ENCODE data around the gene CFAP46. TPM values are rescaled to one million over a fixed set of nuclear protein-coding genes. Genes with fewer than 3 reads are reported as not detected.

Gene CFAP46
- total and polyA plus RNA-seq, 2 experiments from 2014 or later: 3.1 to 5.4 TPM

- DNase-seq (ENCODE audit: low spot score) (no peak), ATAC-seq (no peak)
- no peaks in the 10 kb centered on the region for H4K20me1 ChIP-seq (replicated peaks; ENCODE audit: insufficient read depth)
- Mint-ChIP-seq H3K36me3 (ENCODE audit: low read depth) (no peaks in the 10 kb centered on the region), H3K4me3 (peak overlapping the region; percentile 34; the same call in 2 of the 3 replicates), H3K27ac (no peak overlapping the region; the same call in 1 of the 2 replicates), H3K27me3 (ENCODE audit: insufficient read depth, low read depth, poor library complexity) (peaks cover 9% of the 10 kb centered on the region), H3K9me3 (peaks cover 8% of the 10 kb centered on the region; the same call in 2 of the 3 replicates), H3K4me1 (peaks cover 45% of the 10 kb centered on the region)
- no peaks in the 10 kb centered on the region for H3F3A ChIP-seq (replicated peaks; ENCODE audit: low read depth)
- no peaks in the 10 kb centered on the region for H3K27me3 ChIP-seq (ENCODE audit: insufficient read depth)
- H3K4me3 ChIP-seq: no peak overlapping the region
- peaks cover 30% of the 10 kb centered on the region for H3K4me1 ChIP-seq (ENCODE audit: insufficient read depth)
- no peak overlapping the region for H2AFZ ChIP-seq
- TF ChIP-seq ZNF114 (CRISPR knock-in tag; IDR thresholded peaks at IDR 0.05) (no peak), CREB1 (CRISPR knock-in tag; IDR thresholded peaks at IDR 0.05; ENCODE audit: low read depth) (no peak), ZNF331 (CRISPR knock-in tag; IDR thresholded peaks at IDR 0.05; ENCODE audit: low read depth) (no peak), EZH2phosphoT487 (IDR thresholded peaks at IDR 0.05; ENCODE audit: unreplicated experiment) (no peak), NANOG (IDR thresholded peaks at IDR 0.05; ENCODE audit: borderline replicate concordance) (no peak), POLR2AphosphoS5 (IDR thresholded peaks at IDR 0.05; ENCODE audit: low read depth) (no peak), STAT1 (IDR thresholded peaks at IDR 0.05; ENCODE audit: unreplicated experiment) (no peak), EZH2 (IDR thresholded peaks at IDR 0.05; ENCODE audit: low read depth, unreplicated experiment) (no peak), JUNB (IDR thresholded peaks at IDR 0.05; ENCODE audit: unreplicated experiment) (no peak)
- TF ChIP-seq, protein P1, sequence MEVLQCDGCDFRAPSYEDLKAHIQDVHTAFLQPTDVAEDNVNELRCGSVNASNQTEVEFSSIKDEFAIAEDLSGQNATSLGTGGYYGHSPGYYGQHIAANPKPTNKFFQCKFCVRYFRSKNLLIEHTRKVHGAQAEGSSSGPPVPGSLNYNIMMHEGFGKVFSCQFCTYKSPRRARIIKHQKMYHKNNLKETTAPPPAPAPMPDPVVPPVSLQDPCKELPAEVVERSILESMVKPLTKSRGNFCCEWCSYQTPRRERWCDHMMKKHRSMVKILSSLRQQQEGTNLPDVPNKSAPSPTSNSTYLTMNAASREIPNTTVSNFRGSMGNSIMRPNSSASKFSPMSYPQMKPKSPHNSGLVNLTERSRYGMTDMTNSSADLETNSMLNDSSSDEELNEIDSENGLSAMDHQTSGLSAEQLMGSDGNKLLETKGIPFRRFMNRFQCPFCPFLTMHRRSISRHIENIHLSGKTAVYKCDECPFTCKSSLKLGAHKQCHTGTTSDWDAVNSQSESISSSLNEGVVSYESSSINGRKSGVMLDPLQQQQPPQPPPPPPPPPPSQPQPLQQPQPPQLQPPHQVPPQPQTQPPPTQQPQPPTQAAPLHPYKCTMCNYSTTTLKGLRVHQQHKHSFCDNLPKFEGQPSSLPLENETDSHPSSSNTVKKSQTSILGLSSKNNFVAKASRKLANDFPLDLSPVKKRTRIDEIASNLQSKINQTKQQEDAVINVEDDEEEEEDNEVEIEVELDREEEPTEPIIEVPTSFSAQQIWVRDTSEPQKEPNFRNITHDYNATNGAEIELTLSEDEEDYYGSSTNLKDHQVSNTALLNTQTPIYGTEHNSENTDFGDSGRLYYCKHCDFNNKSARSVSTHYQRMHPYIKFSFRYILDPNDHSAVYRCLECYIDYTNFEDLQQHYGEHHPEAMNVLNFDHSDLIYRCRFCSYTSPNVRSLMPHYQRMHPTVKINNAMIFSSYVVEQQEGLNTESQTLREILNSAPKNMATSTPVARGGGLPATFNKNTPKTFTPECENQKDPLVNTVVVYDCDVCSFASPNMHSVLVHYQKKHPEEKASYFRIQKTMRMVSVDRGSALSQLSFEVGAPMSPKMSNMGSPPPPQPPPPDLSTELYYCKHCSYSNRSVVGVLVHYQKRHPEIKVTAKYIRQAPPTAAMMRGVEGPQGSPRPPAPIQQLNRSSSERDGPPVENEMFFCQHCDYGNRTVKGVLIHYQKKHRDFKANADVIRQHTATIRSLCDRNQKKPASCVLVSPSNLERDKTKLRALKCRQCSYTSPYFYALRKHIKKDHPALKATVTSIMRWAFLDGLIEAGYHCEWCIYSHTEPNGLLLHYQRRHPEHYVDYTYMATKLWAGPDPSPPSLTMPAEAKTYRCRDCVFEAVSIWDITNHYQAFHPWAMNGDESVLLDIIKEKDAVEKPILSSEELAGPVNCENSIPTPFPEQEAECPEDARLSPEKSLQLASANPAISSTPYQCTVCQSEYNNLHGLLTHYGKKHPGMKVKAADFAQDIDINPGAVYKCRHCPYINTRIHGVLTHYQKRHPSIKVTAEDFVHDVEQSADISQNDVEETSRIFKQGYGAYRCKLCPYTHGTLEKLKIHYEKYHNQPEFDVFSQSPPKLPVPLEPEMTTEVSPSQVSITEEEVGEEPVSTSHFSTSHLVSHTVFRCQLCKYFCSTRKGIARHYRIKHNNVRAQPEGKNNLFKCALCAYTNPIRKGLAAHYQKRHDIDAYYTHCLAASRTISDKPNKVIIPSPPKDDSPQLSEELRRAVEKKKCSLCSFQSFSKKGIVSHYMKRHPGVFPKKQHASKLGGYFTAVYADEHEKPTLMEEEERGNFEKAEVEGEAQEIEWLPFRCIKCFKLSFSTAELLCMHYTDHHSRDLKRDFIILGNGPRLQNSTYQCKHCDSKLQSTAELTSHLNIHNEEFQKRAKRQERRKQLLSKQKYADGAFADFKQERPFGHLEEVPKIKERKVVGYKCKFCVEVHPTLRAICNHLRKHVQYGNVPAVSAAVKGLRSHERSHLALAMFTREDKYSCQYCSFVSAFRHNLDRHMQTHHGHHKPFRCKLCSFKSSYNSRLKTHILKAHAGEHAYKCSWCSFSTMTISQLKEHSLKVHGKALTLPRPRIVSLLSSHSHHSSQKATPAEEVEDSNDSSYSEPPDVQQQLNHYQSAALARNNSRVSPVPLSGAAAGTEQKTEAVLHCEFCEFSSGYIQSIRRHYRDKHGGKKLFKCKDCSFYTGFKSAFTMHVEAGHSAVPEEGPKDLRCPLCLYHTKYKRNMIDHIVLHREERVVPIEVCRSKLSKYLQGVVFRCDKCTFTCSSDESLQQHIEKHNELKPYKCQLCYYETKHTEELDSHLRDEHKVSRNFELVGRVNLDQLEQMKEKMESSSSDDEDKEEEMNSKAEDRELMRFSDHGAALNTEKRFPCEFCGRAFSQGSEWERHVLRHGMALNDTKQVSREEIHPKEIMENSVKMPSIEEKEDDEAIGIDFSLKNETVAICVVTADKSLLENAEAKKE (CRISPR knock-in tag; IDR thresholded peaks at IDR 0.05): no peak
- TF ChIP-seq, protein P2, sequence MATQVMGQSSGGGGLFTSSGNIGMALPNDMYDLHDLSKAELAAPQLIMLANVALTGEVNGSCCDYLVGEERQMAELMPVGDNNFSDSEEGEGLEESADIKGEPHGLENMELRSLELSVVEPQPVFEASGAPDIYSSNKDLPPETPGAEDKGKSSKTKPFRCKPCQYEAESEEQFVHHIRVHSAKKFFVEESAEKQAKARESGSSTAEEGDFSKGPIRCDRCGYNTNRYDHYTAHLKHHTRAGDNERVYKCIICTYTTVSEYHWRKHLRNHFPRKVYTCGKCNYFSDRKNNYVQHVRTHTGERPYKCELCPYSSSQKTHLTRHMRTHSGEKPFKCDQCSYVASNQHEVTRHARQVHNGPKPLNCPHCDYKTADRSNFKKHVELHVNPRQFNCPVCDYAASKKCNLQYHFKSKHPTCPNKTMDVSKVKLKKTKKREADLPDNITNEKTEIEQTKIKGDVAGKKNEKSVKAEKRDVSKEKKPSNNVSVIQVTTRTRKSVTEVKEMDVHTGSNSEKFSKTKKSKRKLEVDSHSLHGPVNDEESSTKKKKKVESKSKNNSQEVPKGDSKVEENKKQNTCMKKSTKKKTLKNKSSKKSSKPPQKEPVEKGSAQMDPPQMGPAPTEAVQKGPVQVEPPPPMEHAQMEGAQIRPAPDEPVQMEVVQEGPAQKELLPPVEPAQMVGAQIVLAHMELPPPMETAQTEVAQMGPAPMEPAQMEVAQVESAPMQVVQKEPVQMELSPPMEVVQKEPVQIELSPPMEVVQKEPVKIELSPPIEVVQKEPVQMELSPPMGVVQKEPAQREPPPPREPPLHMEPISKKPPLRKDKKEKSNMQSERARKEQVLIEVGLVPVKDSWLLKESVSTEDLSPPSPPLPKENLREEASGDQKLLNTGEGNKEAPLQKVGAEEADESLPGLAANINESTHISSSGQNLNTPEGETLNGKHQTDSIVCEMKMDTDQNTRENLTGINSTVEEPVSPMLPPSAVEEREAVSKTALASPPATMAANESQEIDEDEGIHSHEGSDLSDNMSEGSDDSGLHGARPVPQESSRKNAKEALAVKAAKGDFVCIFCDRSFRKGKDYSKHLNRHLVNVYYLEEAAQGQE (IDR thresholded peaks at IDR 0.05; ENCODE audit: unreplicated experiment): no peak
- TF ChIP-seq, protein P3, sequence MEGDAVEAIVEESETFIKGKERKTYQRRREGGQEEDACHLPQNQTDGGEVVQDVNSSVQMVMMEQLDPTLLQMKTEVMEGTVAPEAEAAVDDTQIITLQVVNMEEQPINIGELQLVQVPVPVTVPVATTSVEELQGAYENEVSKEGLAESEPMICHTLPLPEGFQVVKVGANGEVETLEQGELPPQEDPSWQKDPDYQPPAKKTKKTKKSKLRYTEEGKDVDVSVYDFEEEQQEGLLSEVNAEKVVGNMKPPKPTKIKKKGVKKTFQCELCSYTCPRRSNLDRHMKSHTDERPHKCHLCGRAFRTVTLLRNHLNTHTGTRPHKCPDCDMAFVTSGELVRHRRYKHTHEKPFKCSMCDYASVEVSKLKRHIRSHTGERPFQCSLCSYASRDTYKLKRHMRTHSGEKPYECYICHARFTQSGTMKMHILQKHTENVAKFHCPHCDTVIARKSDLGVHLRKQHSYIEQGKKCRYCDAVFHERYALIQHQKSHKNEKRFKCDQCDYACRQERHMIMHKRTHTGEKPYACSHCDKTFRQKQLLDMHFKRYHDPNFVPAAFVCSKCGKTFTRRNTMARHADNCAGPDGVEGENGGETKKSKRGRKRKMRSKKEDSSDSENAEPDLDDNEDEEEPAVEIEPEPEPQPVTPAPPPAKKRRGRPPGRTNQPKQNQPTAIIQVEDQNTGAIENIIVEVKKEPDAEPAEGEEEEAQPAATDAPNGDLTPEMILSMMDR (conservative IDR thresholded peaks at IDR 0.05; ENCODE audit: low read depth in 2 of 2): no peak
- TF ChIP-seq, protein P4, sequence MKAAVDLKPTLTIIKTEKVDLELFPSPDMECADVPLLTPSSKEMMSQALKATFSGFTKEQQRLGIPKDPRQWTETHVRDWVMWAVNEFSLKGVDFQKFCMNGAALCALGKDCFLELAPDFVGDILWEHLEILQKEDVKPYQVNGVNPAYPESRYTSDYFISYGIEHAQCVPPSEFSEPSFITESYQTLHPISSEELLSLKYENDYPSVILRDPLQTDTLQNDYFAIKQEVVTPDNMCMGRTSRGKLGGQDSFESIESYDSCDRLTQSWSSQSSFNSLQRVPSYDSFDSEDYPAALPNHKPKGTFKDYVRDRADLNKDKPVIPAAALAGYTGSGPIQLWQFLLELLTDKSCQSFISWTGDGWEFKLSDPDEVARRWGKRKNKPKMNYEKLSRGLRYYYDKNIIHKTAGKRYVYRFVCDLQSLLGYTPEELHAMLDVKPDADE (IDR thresholded peaks at IDR 0.05): no peak
- no peak overlapping the region for H3K27ac ChIP-seq (ENCODE audit: low read depth)
- H3K4me2 ChIP-seq: 0 out of 2 replicates have a peak overlapping the region, but pooled peaks have one; percentile 42
- H3K79me2 ChIP-seq (replicated peaks; ENCODE audit: insufficient read depth): no peaks in the 10 kb centered on the region
- no peaks in the 10 kb centered on the region for H3K36me3 ChIP-seq (ENCODE audit: insufficient read depth)
- 0 out of 2 replicates have a peak, but pooled peaks cover 5% of the 10 kb centered on the region for H3K9me2 ChIP-seq (ENCODE audit: insufficient read depth)
Observed at GRCh38 chr10:132892004-132892403, 50.4 kb downstream of the CFAP46 start.
